ENCODE measurements around the gene USP32. TPM values are rescaled to one million over a fixed set of nuclear protein-coding genes. Genes with fewer than 3 reads are reported as not detected.

The USP32 gene
- total and polyA plus RNA-seq, 2 donors (not counting 1 experiment from before 2014, with no cell fraction given): 7.7 to 48.8 TPM

DNA sequence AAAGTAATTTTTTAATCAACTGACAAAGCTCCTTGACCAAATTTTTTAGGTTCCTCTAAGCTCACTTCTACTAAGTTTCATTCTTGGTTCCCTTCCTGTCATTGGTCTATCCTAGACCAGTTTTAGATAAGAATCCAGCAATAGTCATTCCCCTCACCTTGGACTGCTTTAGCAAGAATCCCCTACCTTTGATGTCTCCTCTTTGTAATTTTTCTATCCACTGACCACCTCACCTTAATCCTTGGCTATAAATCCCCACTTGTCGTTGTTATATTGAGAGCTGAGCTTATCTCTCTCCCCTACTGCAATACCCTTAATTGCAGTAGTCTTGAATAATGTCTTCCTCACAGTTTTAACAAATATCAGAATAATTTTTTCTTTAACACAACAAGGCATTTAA lies 107.2 kb downstream of the USP32 start:
- Mint-ChIP-seq H3K27ac (no peak overlapping the region), H3K4me3 (no peak overlapping the region), H3K4me1 (no peaks in the 10 kb centered on the region), H3K9me3 (ENCODE audit: insufficient read depth) (no peaks in the 10 kb centered on the region), H3K27me3 (no peaks in the 10 kb centered on the region)
- H3K79me2 ChIP-seq (ENCODE audit: control insufficient read depth, insufficient read depth, low read length): no peaks in the 10 kb centered on the region
- H3K4me2 ChIP-seq (replicated peaks; ENCODE audit: low read depth, low read length, poor library complexity, severe bottlenecking): no peak overlapping the region
- CTCF ChIA-PET: no interaction called here
- no peaks in the 10 kb centered on the region for H3K9me3 ChIP-seq (ENCODE audit: control extremely low read depth in 1 of 3, control insufficient read depth in 2 of 3, insufficient read depth in 1 of 3, low read length in 2 of 3)
- DNase-seq (no peak), ATAC-seq (ENCODE audit: low read depth) (no peak)
- H3K9ac ChIP-seq (ENCODE audit: low read length): no peak overlapping the region
- H3K4me1 ChIP-seq (ENCODE audit: control insufficient read depth in 2 of 2, insufficient read depth in 2 of 2, low read length in 2 of 2): no peaks in the 10 kb centered on the region
- H4K20me1 ChIP-seq (ENCODE audit: control insufficient read depth, insufficient read depth, low read length, poor library complexity, severe bottlenecking): no peaks in the 10 kb centered on the region
- no peak overlapping the region for H2AFZ ChIP-seq (ENCODE audit: insufficient read depth, low read depth, low read length, poor library complexity, severe bottlenecking)
- 83% methylated on average over 1 of the region's 1 CpG for WGBS (ENCODE audit: insufficient coverage)
- no peaks in the 10 kb centered on the region for H3K27me3 ChIP-seq (replicated peaks in 1 of 4; ENCODE audit: control extremely low read depth in 1 of 4, control insufficient read depth in 3 of 4, insufficient read depth in 4 of 4, low read length in 3 of 4)
- H3K36me3 ChIP-seq (replicated peaks in 1 of 2; ENCODE audit: control extremely low read depth in 1 of 2, control insufficient read depth in 1 of 2, extremely low read depth in 1 of 2, insufficient read depth in 2 of 2, low read length in 1 of 2): peaks cover 9 to 21% of the 10 kb centered on the region in 2 experiments
- H3K4me3 ChIP-seq (ENCODE audit: control extremely low read depth in 1 of 5, extremely low read depth in 1 of 5, insufficient read depth in 1 of 5, low read depth in 2 of 5, low read length in 4 of 5): no peak overlapping the region
- H3K27ac ChIP-seq (ENCODE audit: low read length in 2 of 2): no peak overlapping the region
- TF ChIP-seq CTCF (IDR thresholded peaks at IDR 0.05) (no peak), EZH2 (IDR thresholded peaks at IDR 0.05; ENCODE audit: borderline replicate concordance, insufficient read depth, low read depth, low read length, poor library complexity, severe bottlenecking) (no peak)
- intact Hi-C loops (cut with micrococcal nuclease): no loop called here
- POLR2A ChIA-PET: no interaction called here

- H3K4me3 Mint-ChIP-seq: no peak overlapping the region
Measured at GRCh38 chr17:60283816-60284215, 108.1 kb downstream of the USP32 start.

More at GRCh38 chr17:60283816-60284215, 108.1 kb downstream of the USP32 start:
- H3K27ac ChIP-seq (ENCODE audit: low read length in 2 of 2): no peak overlapping the region
- no peaks in the 10 kb centered on the region for H3K27me3 ChIP-seq (replicated peaks in 1 of 4; ENCODE audit: control extremely low read depth in 1 of 4, control insufficient read depth in 3 of 4, insufficient read depth in 4 of 4, low read length in 3 of 4)
- no peak overlapping the region for H3K9ac ChIP-seq (ENCODE audit: low read length)
- 100% methylated on average over 3 of the region's 3 CpGs for WGBS (ENCODE audit: insufficient coverage)
- peaks cover 9 to 21% of the 10 kb centered on the region in 2 experiments for H3K36me3 ChIP-seq (replicated peaks in 1 of 2; ENCODE audit: control extremely low read depth in 1 of 2, control insufficient read depth in 1 of 2, extremely low read depth in 1 of 2, insufficient read depth in 2 of 2, low read length in 1 of 2)
- no peaks in the 10 kb centered on the region for H3K27me3 Mint-ChIP-seq
- no peaks in the 10 kb centered on the region for H4K20me1 ChIP-seq (ENCODE audit: control insufficient read depth, insufficient read depth, low read length, poor library complexity, severe bottlenecking)
- no peaks in the 10 kb centered on the region for H3K79me2 ChIP-seq (ENCODE audit: control insufficient read depth, insufficient read depth, low read length)
- CTCF ChIA-PET: no interaction called here
- no peak for ATAC-seq (ENCODE audit: low read depth)
- H2AFZ ChIP-seq (ENCODE audit: insufficient read depth, low read depth, low read length, poor library complexity, severe bottlenecking): no peak overlapping the region
- no peak for DNase-seq
- no peak overlapping the region for H3K4me3 ChIP-seq (ENCODE audit: control extremely low read depth in 1 of 5, extremely low read depth in 1 of 5, insufficient read depth in 1 of 5, low read depth in 2 of 5, low read length in 4 of 5)
- POLR2A ChIA-PET: no interaction called here
- no peaks in the 10 kb centered on the region for H3K9me3 Mint-ChIP-seq (ENCODE audit: insufficient read depth)
- no peak overlapping the region for H3K4me2 ChIP-seq (replicated peaks; ENCODE audit: low read depth, low read length, poor library complexity, severe bottlenecking)
- H3K27ac Mint-ChIP-seq: no peak overlapping the region
- H3K4me1 Mint-ChIP-seq: no peaks in the 10 kb centered on the region
- intact Hi-C loops (cut with micrococcal nuclease): no loop called here
- H3K4me1 ChIP-seq (ENCODE audit: control insufficient read depth in 2 of 2, insufficient read depth in 2 of 2, low read length in 2 of 2): no peaks in the 10 kb centered on the region
- H3K9me3 ChIP-seq (ENCODE audit: control extremely low read depth in 1 of 3, control insufficient read depth in 2 of 3, insufficient read depth in 1 of 3, low read length in 2 of 3): no peaks in the 10 kb centered on the region
- TF ChIP-seq CTCF (IDR thresholded peaks at IDR 0.05) (no peak), EZH2 (IDR thresholded peaks at IDR 0.05; ENCODE audit: borderline replicate concordance, insufficient read depth, low read depth, low read length, poor library complexity, severe bottlenecking) (no peak)

Measured in B cell (primary cell).